ENCODE measurements around the gene TMEM203. TPM values are rescaled to one million over a fixed set of nuclear protein-coding genes. Genes with fewer than 3 reads are reported as not detected.

TMEM203 gene
- total RNA-seq, 4 donors from 2014 or later: 19.9 to 29.7 (median 22.7) TPM

- TF ChIP-seq CTCF (IDR thresholded peaks at IDR 0.05; ENCODE audit: low read depth): no peak
Observed at GRCh38 chr9:137224830-137225694, 19.6 kb upstream of the TMEM203 start, which contains the start of gene CYSRT1. Gene CYSRT1, plus strand, starts transcription at chr9:137225174. Its CDS starts 448 bp downstream, at chr9:137225622.

- no peak for TF ChIP-seq CTCF (IDR thresholded peaks at IDR 0.05; ENCODE audit: low read depth)
Observed at GRCh38 chr9:137223078-137223970, 17.9 kb upstream of the TMEM203 start.

- no peak for TF ChIP-seq CTCF (IDR thresholded peaks at IDR 0.05; ENCODE audit: low read depth)
Observed at GRCh38 chr9:137222190-137223077, 17.0 kb upstream of the TMEM203 start, which contains the start of gene RNF208. Gene RNF208, minus strand, starts transcription at chr9:137222240. Its CDS starts 1,028 bp downstream, at chr9:137221212.

- TF ChIP-seq CTCF (IDR thresholded peaks at IDR 0.05; ENCODE audit: low read depth): no peak
Observed at GRCh38 chr9:137221506-137222111, 16.2 kb upstream of the TMEM203 start.

DNA sequence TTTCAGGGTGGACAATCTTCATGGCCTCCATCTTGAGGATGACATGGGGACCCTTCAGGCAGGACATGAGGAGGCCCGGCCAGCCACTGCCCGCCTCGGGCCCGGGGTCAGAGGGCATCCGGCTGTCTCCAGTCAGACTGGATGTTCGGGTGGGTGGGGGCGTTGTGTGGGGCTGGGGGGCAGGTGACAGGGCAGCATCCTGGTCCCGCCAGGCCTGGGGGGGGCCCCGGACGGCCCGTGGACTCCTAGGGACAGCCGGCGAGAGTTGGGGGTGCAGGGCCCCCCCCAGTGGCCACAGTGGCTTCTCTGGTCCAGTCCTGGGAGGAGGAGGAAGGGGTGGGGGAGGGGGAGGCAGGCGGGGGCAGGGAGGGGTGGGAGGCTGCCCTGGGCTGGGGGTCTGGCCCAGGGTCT lies 15.7 kb upstream of the TMEM203 start:
- no peak for TF ChIP-seq CTCF (IDR thresholded peaks at IDR 0.05; ENCODE audit: low read depth)

DNA sequence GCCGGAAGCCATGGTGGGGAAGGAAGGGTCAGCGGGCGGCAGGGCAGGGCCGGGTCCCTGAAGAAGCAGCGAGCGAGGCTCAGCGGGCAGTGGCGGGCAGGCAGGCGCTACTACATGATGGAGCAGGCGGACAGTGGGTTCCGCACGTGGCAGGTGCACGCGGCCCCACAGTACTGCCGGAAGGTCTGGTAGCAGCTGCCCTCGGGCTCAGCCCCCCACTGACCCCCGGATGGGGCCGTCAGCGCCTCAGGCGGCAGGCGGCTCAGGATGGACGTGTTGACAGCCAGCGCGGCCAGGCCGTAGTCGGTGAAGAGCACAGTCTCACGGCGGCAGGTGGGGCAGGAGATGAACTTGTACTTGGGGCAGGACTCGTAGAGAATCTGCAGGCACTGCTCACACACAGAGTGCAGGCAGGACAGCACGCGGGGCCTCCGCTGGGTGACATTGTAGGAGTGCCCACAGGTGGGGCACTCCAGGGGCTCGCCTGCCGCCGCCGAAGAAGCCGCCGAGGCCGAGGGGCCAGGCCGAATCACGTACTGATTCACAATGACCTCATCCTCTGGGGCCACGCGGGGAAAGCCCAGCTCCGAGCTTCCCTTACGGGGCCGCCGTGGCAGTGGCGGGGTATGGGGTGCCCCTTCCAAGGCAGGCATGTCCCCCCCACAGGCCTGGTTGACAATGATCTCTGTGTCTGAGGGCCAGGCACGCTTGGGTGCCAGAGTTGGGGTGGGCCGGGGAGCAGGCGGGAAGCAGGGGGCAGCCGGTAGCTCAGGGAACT lies 15.1 kb upstream of the TMEM203 start:
- no peak for TF ChIP-seq CTCF (IDR thresholded peaks at IDR 0.05; ENCODE audit: low read depth)
